Measurements from ENCODE around the gene TTBK2. TPM values are rescaled to one million over a fixed set of nuclear protein-coding genes. Genes with fewer than 3 reads are reported as not detected.

The TTBK2 gene
- total RNA-seq, 1 experiment from 2014 or later = 13.8 TPM

DNA sequence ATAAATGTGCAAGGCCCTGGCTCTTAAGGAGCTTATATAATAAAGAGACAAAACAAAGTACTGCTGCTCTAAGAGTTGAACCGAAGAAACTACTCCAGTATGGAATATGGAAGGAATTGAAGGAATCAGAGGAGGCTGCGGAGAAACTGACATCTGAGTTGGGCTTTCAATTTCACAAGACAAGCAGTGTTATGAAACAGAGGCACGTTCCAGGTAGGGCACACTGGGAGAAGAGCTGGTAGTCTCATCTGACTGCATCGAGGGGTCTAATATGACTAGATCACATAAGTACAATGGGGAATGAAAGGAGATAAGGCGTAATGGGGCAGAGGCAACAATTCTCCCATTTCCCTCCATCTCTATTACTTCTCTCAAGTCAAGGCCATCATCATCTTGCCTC lies 115.3 kb downstream of the TTBK2 start:
- no peak overlapping the region for H3K4me3 ChIP-seq (ENCODE audit: low read length)
- H3K4me1 ChIP-seq (ENCODE audit: low read length) = peaks cover 4% of the 10 kb centered on the region; the same call in 1 of the 2 replicates
- no peaks in the 10 kb centered on the region for H3K9me3 ChIP-seq (ENCODE audit: low read length)
- H3K36me3 ChIP-seq (ENCODE audit: insufficient read depth, low read length) = peaks cover 5% of the 10 kb centered on the region; the same call in 1 of the 2 replicates
- H4K20me1 ChIP-seq (ENCODE audit: insufficient read depth, low read depth, low read length) = no peaks in the 10 kb centered on the region
- H2AFZ ChIP-seq (ENCODE audit: low read length) = no peak overlapping the region
- no peak overlapping the region for H3K9ac ChIP-seq (ENCODE audit: low read length)
- H3K4me2 ChIP-seq (ENCODE audit: low read depth, low read length, poor library complexity, severe bottlenecking) = no peak overlapping the region
- H3K27me3 ChIP-seq (ENCODE audit: low read length) = no peaks in the 10 kb centered on the region
- DNase-seq = no peak
- H3K79me2 ChIP-seq (ENCODE audit: low read length) = no peaks in the 10 kb centered on the region; the same call in 1 of the 2 replicates
- no peak overlapping the region for H3K27ac ChIP-seq (ENCODE audit: low read length)
- H3K9me2 ChIP-seq (replicated peaks; ENCODE audit: insufficient read depth, low read length) = no peaks in the 10 kb centered on the region

DNA sequence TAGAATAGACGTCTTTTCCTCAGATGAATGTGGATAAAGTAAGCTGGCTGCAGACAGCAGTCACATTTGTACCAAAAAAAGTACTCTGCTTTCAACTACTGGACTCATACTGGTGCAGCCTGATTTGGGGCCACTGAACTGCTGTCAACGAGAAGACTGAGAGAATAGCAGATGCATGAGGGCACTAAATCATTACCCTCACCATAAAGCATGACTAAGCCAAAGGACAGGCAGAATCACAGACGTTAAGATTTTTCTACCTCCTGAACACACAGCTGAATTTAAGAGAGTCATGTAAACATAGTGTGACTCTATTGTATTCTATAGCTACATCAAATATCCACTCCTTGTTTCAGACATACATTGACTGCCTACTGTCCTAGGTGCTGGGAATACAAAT lies 115.8 kb downstream of the TTBK2 start:
- no peaks in the 10 kb centered on the region for H3K9me3 ChIP-seq (ENCODE audit: low read length)
- peaks cover 4% of the 10 kb centered on the region; the same call in 1 of the 2 replicates for H3K4me1 ChIP-seq (ENCODE audit: low read length)
- no peaks in the 10 kb centered on the region; the same call in 1 of the 2 replicates for H3K79me2 ChIP-seq (ENCODE audit: low read length)
- no peaks in the 10 kb centered on the region for H4K20me1 ChIP-seq (ENCODE audit: insufficient read depth, low read depth, low read length)
- DNase-seq = no peak
- H3K4me2 ChIP-seq (ENCODE audit: low read depth, low read length, poor library complexity, severe bottlenecking) = no peak overlapping the region
- H3K4me3 ChIP-seq (ENCODE audit: low read length) = no peak overlapping the region
- no peak overlapping the region for H2AFZ ChIP-seq (ENCODE audit: low read length)
- H3K36me3 ChIP-seq (ENCODE audit: insufficient read depth, low read length) = no peaks in the 10 kb centered on the region; the same call in 1 of the 2 replicates
- no peaks in the 10 kb centered on the region for H3K27me3 ChIP-seq (ENCODE audit: low read length)
- H3K9me2 ChIP-seq (replicated peaks; ENCODE audit: insufficient read depth, low read length) = no peaks in the 10 kb centered on the region
- H3K9ac ChIP-seq (ENCODE audit: low read length) = no peak overlapping the region
- no peak overlapping the region for H3K27ac ChIP-seq (ENCODE audit: low read length)

DNA sequence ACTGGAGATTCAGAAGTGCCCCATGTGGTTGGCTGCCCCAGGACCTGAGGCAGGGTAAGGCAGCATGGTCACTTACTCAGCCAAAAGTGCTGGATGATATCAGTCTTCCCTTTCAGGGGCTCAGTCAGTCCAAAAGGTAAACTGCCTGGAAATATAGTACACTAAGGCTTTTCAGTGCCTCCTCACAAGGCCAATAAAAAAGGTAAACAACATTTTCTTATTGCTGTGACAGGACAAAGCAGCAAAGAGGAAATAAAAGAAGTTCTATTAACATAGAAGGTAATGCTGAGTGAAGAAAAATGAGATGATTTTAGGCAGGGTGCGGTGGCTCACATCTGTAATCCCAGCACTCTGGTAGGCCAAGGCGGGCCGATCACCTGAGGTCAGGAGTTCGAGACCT lies 117.1 kb downstream of the TTBK2 start:
- Histone ChIP-seq H3K9me3 (ENCODE audit: low read length) (no peaks in the 10 kb centered on the region), H3K4me1 (ENCODE audit: low read length) (peaks cover 4% of the 10 kb centered on the region; the same call in 1 of the 2 replicates), H3K4me2 (ENCODE audit: low read depth, low read length, poor library complexity, severe bottlenecking) (no peak overlapping the region), H3K36me3 (ENCODE audit: insufficient read depth, low read length) (no peaks in the 10 kb centered on the region), H4K20me1 (ENCODE audit: insufficient read depth, low read depth, low read length) (no peaks in the 10 kb centered on the region), H3K79me2 (ENCODE audit: low read length) (no peaks in the 10 kb centered on the region; the same call in 1 of the 2 replicates), H3K4me3 (ENCODE audit: low read length) (no peak overlapping the region), H2AFZ (ENCODE audit: low read length) (no peak overlapping the region), H3K9ac (ENCODE audit: low read length) (no peak overlapping the region), H3K9me2 (replicated peaks; ENCODE audit: insufficient read depth, low read length) (no peaks in the 10 kb centered on the region), H3K27ac (ENCODE audit: low read length) (no peak overlapping the region), H3K27me3 (ENCODE audit: low read length) (no peaks in the 10 kb centered on the region)
- DNase-seq = no peak

DNA sequence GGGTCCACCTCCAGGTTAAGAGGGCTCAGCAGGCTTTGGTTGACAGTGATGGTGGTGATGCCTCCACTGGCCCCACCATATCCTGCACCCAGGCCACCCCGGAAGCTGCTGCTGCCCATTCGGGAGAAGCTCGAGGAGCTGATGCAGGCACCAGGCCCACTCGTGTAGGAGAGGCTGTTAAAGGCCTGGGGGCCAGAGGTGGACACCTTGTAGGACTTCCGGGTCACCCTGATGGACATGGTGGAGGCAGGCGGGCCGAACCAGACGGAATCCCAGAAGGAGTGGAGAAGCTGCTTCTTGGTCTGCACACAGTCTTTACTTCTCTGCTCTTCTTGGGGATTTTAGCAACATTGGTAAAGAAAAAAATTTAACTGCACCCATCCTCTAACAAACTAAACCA lies 118.4 kb downstream of the TTBK2 start:
- no peak overlapping the region for H3K9ac ChIP-seq (ENCODE audit: low read length)
- no peak overlapping the region for H3K4me2 ChIP-seq (ENCODE audit: low read depth, low read length, poor library complexity, severe bottlenecking)
- no peaks in the 10 kb centered on the region for H3K9me2 ChIP-seq (replicated peaks; ENCODE audit: insufficient read depth, low read length)
- H3K4me3 ChIP-seq (ENCODE audit: low read length) = no peak overlapping the region
- H2AFZ ChIP-seq (ENCODE audit: low read length) = no peak overlapping the region
- no peaks in the 10 kb centered on the region for H4K20me1 ChIP-seq (ENCODE audit: insufficient read depth, low read depth, low read length)
- H3K36me3 ChIP-seq (ENCODE audit: insufficient read depth, low read length) = no peaks in the 10 kb centered on the region
- H3K79me2 ChIP-seq (ENCODE audit: low read length) = no peaks in the 10 kb centered on the region
- no peak for DNase-seq
- H3K27ac ChIP-seq (ENCODE audit: low read length) = no peak overlapping the region
- no peaks in the 10 kb centered on the region for H3K27me3 ChIP-seq (ENCODE audit: low read length)
- no peaks in the 10 kb centered on the region for H3K4me1 ChIP-seq (ENCODE audit: low read length)
- no peaks in the 10 kb centered on the region for H3K9me3 ChIP-seq (ENCODE audit: low read length)

DNA sequence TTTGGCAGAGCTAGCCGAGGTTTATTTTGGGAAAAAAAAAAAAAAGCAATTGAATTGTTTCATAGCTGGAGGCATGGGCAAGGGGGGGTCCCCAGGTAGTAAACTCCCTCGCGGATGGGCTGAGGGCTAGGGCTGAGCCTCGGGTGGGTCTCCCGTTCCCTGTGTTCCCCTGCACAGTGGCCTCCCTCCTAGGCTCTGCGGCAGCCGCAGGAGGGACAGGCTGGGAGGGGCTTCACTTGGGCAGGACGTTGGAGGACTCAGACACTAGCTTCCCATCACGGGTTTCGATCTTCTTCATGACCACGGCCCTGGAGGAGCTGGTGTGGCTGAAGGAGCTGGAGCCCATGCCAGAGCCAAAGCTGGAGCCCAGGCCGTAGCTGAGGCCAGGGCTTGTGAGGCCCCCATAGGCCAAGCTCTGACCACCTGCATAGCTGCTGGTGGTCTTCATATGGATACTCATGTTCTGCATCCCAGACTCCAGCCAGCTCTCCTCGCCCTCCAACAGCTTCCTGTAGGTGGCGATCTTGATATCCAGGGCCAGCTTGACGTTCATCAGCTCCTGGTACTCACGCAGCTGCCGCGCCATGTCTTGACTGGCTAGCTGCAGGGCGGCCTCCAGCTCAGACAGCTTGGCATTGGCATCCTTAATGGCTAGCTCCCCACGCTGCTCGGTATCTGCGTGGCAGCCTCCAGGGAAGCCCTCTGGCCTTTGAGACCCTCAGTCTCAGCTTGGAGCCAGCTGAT lies 119.7 kb downstream of the TTBK2 start:
- no peak overlapping the region for H3K4me3 ChIP-seq (ENCODE audit: low read length)
- no peak overlapping the region for H3K9ac ChIP-seq (ENCODE audit: low read length)
- no peaks in the 10 kb centered on the region for H3K27me3 ChIP-seq (ENCODE audit: low read length)
- no peak overlapping the region for H2AFZ ChIP-seq (ENCODE audit: low read length)
- H3K27ac ChIP-seq (ENCODE audit: low read length) = no peak overlapping the region
- H3K36me3 ChIP-seq (ENCODE audit: insufficient read depth, low read length) = no peaks in the 10 kb centered on the region
- H3K79me2 ChIP-seq (ENCODE audit: low read length) = no peaks in the 10 kb centered on the region
- no peaks in the 10 kb centered on the region for H3K9me2 ChIP-seq (replicated peaks; ENCODE audit: insufficient read depth, low read length)
- no peaks in the 10 kb centered on the region for H3K9me3 ChIP-seq (ENCODE audit: low read length)
- H4K20me1 ChIP-seq (ENCODE audit: insufficient read depth, low read depth, low read length) = no peaks in the 10 kb centered on the region
- DNase-seq = no peak
- H3K4me1 ChIP-seq (ENCODE audit: low read length) = no peaks in the 10 kb centered on the region
- no peak overlapping the region for H3K4me2 ChIP-seq (ENCODE audit: low read depth, low read length, poor library complexity, severe bottlenecking)

DNA sequence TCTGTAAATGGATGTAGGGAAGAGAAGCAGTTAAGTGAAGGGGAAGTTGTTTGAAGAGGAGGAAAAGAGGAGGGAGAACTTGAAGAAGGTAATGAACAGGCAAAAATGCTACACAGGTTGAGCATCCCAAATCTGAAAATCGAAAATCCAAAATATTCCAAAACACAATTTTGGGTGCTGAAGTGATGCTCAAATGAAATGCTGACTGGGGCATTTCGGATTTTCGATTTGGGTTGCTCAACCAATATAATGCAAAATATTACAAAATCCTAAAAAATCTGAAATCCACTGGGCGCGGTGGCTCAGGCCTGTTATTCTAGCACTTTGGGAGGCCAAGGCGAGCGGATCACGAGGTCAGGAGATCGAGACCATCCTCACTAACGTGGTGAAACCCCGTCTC lies 121.8 kb downstream of the TTBK2 start:
- H3K9me2 ChIP-seq (replicated peaks; ENCODE audit: insufficient read depth, low read length) = no peaks in the 10 kb centered on the region
- no peak overlapping the region for H2AFZ ChIP-seq (ENCODE audit: low read length)
- H3K79me2 ChIP-seq (ENCODE audit: low read length) = no peaks in the 10 kb centered on the region
- H3K36me3 ChIP-seq (ENCODE audit: insufficient read depth, low read length) = no peaks in the 10 kb centered on the region
- H3K4me3 ChIP-seq (ENCODE audit: low read length) = no peak overlapping the region
- H4K20me1 ChIP-seq (ENCODE audit: insufficient read depth, low read depth, low read length) = no peaks in the 10 kb centered on the region
- DNase-seq = no peak
- no peak overlapping the region for H3K4me2 ChIP-seq (ENCODE audit: low read depth, low read length, poor library complexity, severe bottlenecking)
- no peak overlapping the region for H3K9ac ChIP-seq (ENCODE audit: low read length)
- H3K9me3 ChIP-seq (ENCODE audit: low read length) = no peaks in the 10 kb centered on the region
- H3K27ac ChIP-seq (ENCODE audit: low read length) = no peak overlapping the region
- no peaks in the 10 kb centered on the region for H3K27me3 ChIP-seq (ENCODE audit: low read length)
- no peaks in the 10 kb centered on the region for H3K4me1 ChIP-seq (ENCODE audit: low read length)

DNA sequence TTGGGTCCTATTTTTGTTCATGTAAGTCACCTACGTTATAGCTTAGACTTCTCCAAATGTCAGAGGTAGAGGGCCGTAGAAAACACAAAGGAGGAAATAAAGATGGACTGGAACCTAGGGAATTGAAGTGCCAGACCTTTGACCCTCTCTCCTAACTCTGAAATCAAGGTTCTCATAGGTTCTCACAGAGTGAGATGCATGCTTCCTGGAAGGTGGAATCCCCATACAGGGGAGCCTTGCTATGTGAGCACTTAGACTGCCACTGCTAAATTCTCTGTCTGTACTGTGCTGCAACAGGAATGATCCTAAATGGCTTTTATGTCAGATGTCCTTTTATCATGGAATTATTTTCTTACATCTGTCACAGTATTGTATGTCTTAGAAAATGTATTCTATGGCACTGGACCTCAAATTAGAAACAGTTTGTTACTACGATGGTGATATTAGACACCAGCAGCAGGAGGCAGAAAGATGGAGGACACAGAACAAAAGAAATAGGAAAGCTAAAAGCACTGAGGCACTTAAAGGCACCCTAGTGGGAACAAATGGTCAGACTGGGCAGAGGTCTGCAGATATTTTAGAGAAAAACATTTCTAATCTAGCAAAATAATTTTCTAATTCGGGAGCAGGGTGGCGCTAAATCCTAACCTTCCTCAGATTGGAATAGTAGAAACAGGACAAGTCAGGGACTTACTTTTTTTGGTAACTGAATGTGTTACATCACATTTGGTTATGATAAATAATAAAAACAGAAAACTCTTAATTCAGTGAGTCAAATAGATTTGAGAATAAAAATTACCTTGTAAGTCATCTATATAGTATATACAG lies 123.4 kb downstream of the TTBK2 start:
- Histone ChIP-seq H3K9ac (ENCODE audit: low read length) (no peak overlapping the region), H3K79me2 (ENCODE audit: low read length) (no peaks in the 10 kb centered on the region), H3K4me2 (ENCODE audit: low read depth, low read length, poor library complexity, severe bottlenecking) (no peak overlapping the region), H3K9me3 (ENCODE audit: low read length) (no peaks in the 10 kb centered on the region), H4K20me1 (ENCODE audit: insufficient read depth, low read depth, low read length) (no peaks in the 10 kb centered on the region), H3K4me3 (ENCODE audit: low read length) (no peak overlapping the region), H3K27ac (ENCODE audit: low read length) (no peak overlapping the region), H2AFZ (ENCODE audit: low read length) (no peak overlapping the region), H3K9me2 (replicated peaks; ENCODE audit: insufficient read depth, low read length) (no peaks in the 10 kb centered on the region), H3K4me1 (ENCODE audit: low read length) (no peaks in the 10 kb centered on the region), H3K36me3 (ENCODE audit: insufficient read depth, low read length) (no peaks in the 10 kb centered on the region), H3K27me3 (ENCODE audit: low read length) (no peaks in the 10 kb centered on the region)
- no peak for DNase-seq

DNA sequence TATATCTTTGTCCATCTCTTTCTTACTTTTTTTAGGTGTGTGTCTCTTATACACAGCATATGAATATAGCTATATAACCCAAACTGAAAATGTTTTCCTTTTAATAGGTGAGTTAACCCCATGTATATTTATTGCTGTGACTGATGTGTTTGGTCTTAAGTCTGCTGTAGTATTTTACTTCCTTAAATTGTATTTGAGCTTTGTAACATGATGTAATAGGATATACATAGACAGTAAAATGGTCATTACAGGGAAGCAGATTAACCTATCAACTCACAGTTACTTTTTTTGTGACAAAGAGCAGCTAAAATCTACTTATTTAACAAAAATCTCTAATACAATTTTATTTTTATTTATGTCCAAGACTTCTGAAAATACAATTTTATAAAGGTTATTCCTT lies 131.9 kb downstream of the TTBK2 start:
- H4K20me1 ChIP-seq (ENCODE audit: insufficient read depth, low read depth, low read length) = no peaks in the 10 kb centered on the region
- no peak overlapping the region for H2AFZ ChIP-seq (ENCODE audit: low read length)
- peaks cover 11% of the 10 kb centered on the region for H3K4me1 ChIP-seq (ENCODE audit: low read length)
- H3K9me2 ChIP-seq (replicated peaks; ENCODE audit: insufficient read depth, low read length) = no peaks in the 10 kb centered on the region
- no peak overlapping the region for H3K4me3 ChIP-seq (ENCODE audit: low read length)
- no peaks in the 10 kb centered on the region for H3K79me2 ChIP-seq (ENCODE audit: low read length)
- H3K27me3 ChIP-seq (ENCODE audit: low read length) = no peaks in the 10 kb centered on the region
- DNase-seq = peak; percentile 59
- no peak overlapping the region for H3K4me2 ChIP-seq (ENCODE audit: low read depth, low read length, poor library complexity, severe bottlenecking)
- H3K36me3 ChIP-seq (ENCODE audit: insufficient read depth, low read length) = no peaks in the 10 kb centered on the region
- H3K27ac ChIP-seq (ENCODE audit: low read length) = peak overlapping the region; percentile 47
- H3K9me3 ChIP-seq (ENCODE audit: low read length) = no peaks in the 10 kb centered on the region
- no peak overlapping the region for H3K9ac ChIP-seq (ENCODE audit: low read length)

All from Karpas-422 (cell line).